MCF 10A (cell line): ENCODE data around the gene SRPX2. TPM values are rescaled to one million over a fixed set of nuclear protein-coding genes. Genes with fewer than 3 reads are reported as not detected.

Experiments
- BruUV-seq: library from RNA; stranded (reverse); fragments of 400-500 nt; replicated peaks from 2 replicates; lab custom pipeline; 2021; lab: Mats Ljungman, UMichigan
- CTCF ChIA-PET: fragments of 300-600 bp; sonication (Branson Sonifier 250); formaldehyde crosslinking; extraction: SDS; loops from one replicate; lab custom pipeline; 2021; ENCODE audit warnings: antibody characterized with exemption, inconsistent platforms; lab: Yijun Ruan, JAX
- POLR2A ChIA-PET: fragments of 300-600, 350-650 bp; sonication (Branson Sonifier 250); formaldehyde crosslinking; extraction: SDS; loops from one replicate; lab custom pipeline; 2020; ENCODE audit warnings: antibody characterized with exemption, inconsistent platforms; lab: Yijun Ruan, JAX
- DNase-seq: peaks from one replicate; pipeline ENCODE4 v3.0.0-alpha.2; 2018; ENCODE audit not compliant: unreplicated experiment
- H3K27ac Mint-ChIP-seq: one replicate; pipeline ENCODE4 v1.8.0; 2022; ENCODE audit warnings: mild to moderate bottlenecking, low read depth, mixed read lengths; ENCODE audit not compliant: unreplicated experiment
- H3K27me3 Mint-ChIP-seq: one replicate; pipeline ENCODE4 v1.8.0; 2022; ENCODE audit warnings: mixed read lengths; ENCODE audit not compliant: insufficient read depth, unreplicated experiment
- H3K36me3 Mint-ChIP-seq: one replicate; pipeline ENCODE4 v1.8.0; 2022; ENCODE audit warnings: mild to moderate bottlenecking, moderate library complexity, mixed read lengths; ENCODE audit not compliant: insufficient read depth, unreplicated experiment
- H3K4me1 Mint-ChIP-seq: one replicate; pipeline ENCODE4 v1.8.0; 2022; ENCODE audit warnings: mixed read lengths; ENCODE audit not compliant: insufficient read depth, unreplicated experiment
- H3K4me3 Mint-ChIP-seq: one replicate; pipeline ENCODE4 v1.8.0; 2022; ENCODE audit warnings: mild to moderate bottlenecking, moderate library complexity, mixed read lengths; ENCODE audit not compliant: unreplicated experiment
- H3K9me3 Mint-ChIP-seq: one replicate; pipeline ENCODE4 v1.8.0; 2022; ENCODE audit warnings: mixed read lengths; ENCODE audit not compliant: unreplicated experiment
- CTCF ChIP-seq: fragments of 200-600 bp; IDR thresholded peaks from one replicate; pipeline ENCODE4 v1.8.0; 2022; ENCODE audit warnings: antibody characterized with exemption, mild to moderate bottlenecking; ENCODE audit not compliant: unreplicated experiment
- intact Hi-C: fragments of 100-400 bp; cut with micrococcal nuclease; formaldehyde crosslinking; loops from 2 replicates; pipeline ENCODE4 v1.14.1; 2022
- total RNA-seq: library from RNA; stranded (reverse); gene quantifications from 2 replicates; pipeline ENCODE4 v1.2.3, GENCODE V29; 2022

The SRPX2 gene
- total RNA-seq, 1 experiment from 2014 or later: 4.7 TPM

- H3K4me1 Mint-ChIP-seq: no peaks in the 10 kb centered on the region
- CTCF ChIA-PET: interaction anchor here (0.7 to 9.7 kb wide), 7 partner anchors 10 to 225 kb away, joined by 3 to 85 read pairs (median 11); no protein-coding TSS in a partner anchor
- H3K9me3 Mint-ChIP-seq: no peaks in the 10 kb centered on the region
- TF ChIP-seq CTCF: no peak
- H3K27ac Mint-ChIP-seq: no peak overlapping the region
- POLR2A ChIA-PET: interaction anchor here (1.1 kb wide), 1 partner anchor 170 kb away, joined by 3 read pairs; no protein-coding TSS in a partner anchor
- H3K4me3 Mint-ChIP-seq: no peak overlapping the region
- intact Hi-C loops: no loop called here
- H3K36me3 Mint-ChIP-seq: no peaks in the 10 kb centered on the region
- no TSS peak for BruUV-seq
- H3K27me3 Mint-ChIP-seq: peaks cover 50% of the 10 kb centered on the region
- DNase-seq: no peak
Measured at GRCh38 chrX:100672966-100673365, 29.0 kb downstream of the SRPX2 start.

GRCh38 chrX:100673397-100673953 lies 29.5 kb downstream of the SRPX2 start:
- H3K4me3 Mint-ChIP-seq: no peak overlapping the region
- CTCF ChIA-PET: interaction anchor here (0.7 to 9.7 kb wide), 5 partner anchors 11 to 159 kb away, joined by 3 to 85 read pairs (median 28); no protein-coding TSS in a partner anchor
- BruUV-seq: no TSS peak
- no peak for TF ChIP-seq CTCF
- H3K4me1 Mint-ChIP-seq: no peaks in the 10 kb centered on the region
- POLR2A ChIA-PET: no interaction called here
- intact Hi-C loops: no loop called here
- no peaks in the 10 kb centered on the region for H3K9me3 Mint-ChIP-seq
- H3K27me3 Mint-ChIP-seq: peaks cover 50% of the 10 kb centered on the region
- H3K36me3 Mint-ChIP-seq: no peaks in the 10 kb centered on the region
- no peak overlapping the region for H3K27ac Mint-ChIP-seq
- DNase-seq: peak; percentile 36

GRCh38 chrX:100674705-100675104 lies 30.7 kb downstream of the SRPX2 start:
- Mint-ChIP-seq H3K9me3 (no peaks in the 10 kb centered on the region), H3K4me1 (no peaks in the 10 kb centered on the region)
- POLR2A ChIA-PET: no interaction called here

More at GRCh38 chrX:100674705-100675104, 30.7 kb downstream of the SRPX2 start:
- DNase-seq: no peak
- no peak overlapping the region for H3K4me3 Mint-ChIP-seq
- TF ChIP-seq CTCF: no peak
- H3K27me3 Mint-ChIP-seq: peaks cover 55% of the 10 kb centered on the region
- no TSS peak for BruUV-seq
- intact Hi-C loops: no loop called here
- H3K27ac Mint-ChIP-seq: no peak overlapping the region
- H3K36me3 Mint-ChIP-seq: peaks cover 5% of the 10 kb centered on the region
- CTCF ChIA-PET: interaction anchor here (0.6 to 9.7 kb wide), 4 partner anchors 11 to 702 kb away, joined by 3 to 85 read pairs (median 12); no protein-coding TSS in a partner anchor
